ENCODE data around the gene GABRE.

GRCh38 chrX:151985955-151986354 is 11.5 kb upstream of the GABRE start:
- no peak for TF ChIP-seq CTCF (IDR thresholded peaks at IDR 0.05)
- no peak for TF ChIP-seq POLR2A (IDR thresholded peaks at IDR 0.05; ENCODE audit: low read depth)
- TF ChIP-seq POLR2AphosphoS5 (IDR thresholded peaks at IDR 0.05), result no peak
- no peak for TF ChIP-seq EP300 (IDR thresholded peaks at IDR 0.05)
